Sciatic nerve (tissue), 2 donors: Measurements from ENCODE around the gene OSTF1. TPM values are rescaled to one million over a fixed set of nuclear protein-coding genes. Genes with fewer than 3 reads are reported as not detected.

Experiments used
- ATAC-seq: fragments of 200-7000 bp; cut with Tn5 transposase; one replicate; pipeline ENCODE4 v1.9.1; 2020; ENCODE audit warnings: mild to moderate bottlenecking, moderate library complexity
- DNase-seq: peaks from one replicate; pipeline ENCODE4 v3.0.0-alpha.2; 2020; ENCODE audit warnings: low spot score
- intact Hi-C: fragments of 100-400 bp; cut with DNase I; formaldehyde crosslinking; loops from one replicate; pipeline ENCODE4 v1.14.2; 2022
- total RNA-seq: library from RNA; stranded (reverse); fragmentation: NEBNext Ultra II Directional; extraction: Animal tissue kit (Norgen Biotek cat#: 25700); gene quantifications from one replicate; pipeline ENCODE4 v1.2.1, GENCODE V29; 2021
- donor health status: DM: no; HTN: no; CAD: no.
- donor health status: DM: no; HTN: no; CAD: no.

Gene OSTF1
- total RNA-seq, 1 donor from 2014 or later, result 57.6 TPM

DNA sequence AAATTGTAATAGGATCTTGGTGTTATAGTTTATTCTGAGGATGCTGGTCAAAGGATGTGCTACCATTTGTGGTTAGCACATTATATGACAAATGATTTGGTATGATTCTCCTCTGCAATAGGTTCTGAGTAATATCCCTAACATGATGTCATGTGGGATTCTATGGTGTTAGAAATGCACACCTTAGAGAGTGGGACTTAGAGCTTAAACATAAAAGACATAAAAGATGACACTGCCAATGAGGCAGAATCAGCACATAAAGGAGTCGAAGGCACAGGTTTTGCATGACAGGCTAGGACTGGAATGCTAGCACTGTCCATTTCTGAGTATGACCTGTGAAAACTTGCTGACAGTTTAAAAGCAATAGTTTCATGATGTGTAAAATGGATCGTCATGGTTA lies 100.4 kb downstream of the OSTF1 start:
- intact Hi-C loops, result no loop called here
- DNase-seq (no peak), ATAC-seq (no peak)

GRCh38 chr9:75190762-75191161 lies 102.4 kb downstream of the OSTF1 start:
- ATAC-seq (no peak), DNase-seq (no peak)
- intact Hi-C loops, result no loop called here

Other genes starting within 250 kb of the OSTF1 start
- 3.5 TPM for gene TRPM6, start 200.6 kb upstream of the OSTF1 start, total RNA-seq
- 7.8 TPM for gene C9orf40, start 135.6 kb upstream of the OSTF1 start, total RNA-seq
- 13.6 TPM for gene CARNMT1, start 60.2 kb upstream of the OSTF1 start, total RNA-seq
- gene NMRK1, start 359 bp upstream of the OSTF1 start, total RNA-seq, result 30.7 TPM